ENCODE measurements around the gene TEX28. TPM values are rescaled to one million over a fixed set of nuclear protein-coding genes. Genes with fewer than 3 reads are reported as not detected.
"Not testable (repeated sequence)": the region's sequence is repeated elsewhere in the genome, so short reads cannot be mapped to it uniquely, and the experiment has no call there.

Gene TEX28
- total RNA-seq, 4 donors from 2014 or later = not detected

GRCh38 chrX:154247377-154248045 lies 47.4 kb downstream of the TEX28 start:
- DNase-seq (ENCODE audit: low spot score) = not testable (repeated sequence)
- ATAC-seq (ENCODE audit: low FRiP score) = peak; percentile 88

DNA sequence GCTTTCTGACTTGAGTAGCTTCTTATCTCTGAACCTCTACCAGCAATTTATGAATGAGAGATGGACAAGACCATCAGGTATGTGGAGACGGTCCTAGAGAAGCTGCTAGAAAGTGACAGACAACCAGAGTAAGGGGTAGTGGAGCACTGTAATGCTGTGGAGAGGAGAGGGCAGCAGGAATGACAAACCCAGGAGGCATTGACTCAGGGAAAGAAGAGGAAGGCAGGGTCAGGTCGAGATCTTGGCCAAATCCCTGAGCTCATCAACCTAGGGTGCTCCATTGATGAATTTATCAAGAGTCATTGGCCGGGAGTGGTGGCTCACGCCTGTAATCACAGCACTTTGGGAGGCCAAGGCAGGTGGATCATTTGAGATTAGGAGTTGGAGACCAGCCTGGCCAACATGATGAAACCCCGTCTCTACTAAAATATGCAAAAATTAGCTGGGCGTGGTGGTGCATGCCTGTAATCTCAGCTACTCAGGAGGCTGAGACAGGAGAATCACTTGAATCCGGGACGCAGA lies 54.9 kb downstream of the TEX28 start:
- peak; percentile 70 for ATAC-seq (ENCODE audit: low FRiP score)
- peak; percentile 22 for DNase-seq (ENCODE audit: low spot score)

GRCh38 chrX:154238939-154239559 lies 55.9 kb downstream of the TEX28 start:
- DNase-seq (ENCODE audit: low spot score) = peak; percentile 11
- ATAC-seq (ENCODE audit: low FRiP score) = not testable (repeated sequence)

DNA sequence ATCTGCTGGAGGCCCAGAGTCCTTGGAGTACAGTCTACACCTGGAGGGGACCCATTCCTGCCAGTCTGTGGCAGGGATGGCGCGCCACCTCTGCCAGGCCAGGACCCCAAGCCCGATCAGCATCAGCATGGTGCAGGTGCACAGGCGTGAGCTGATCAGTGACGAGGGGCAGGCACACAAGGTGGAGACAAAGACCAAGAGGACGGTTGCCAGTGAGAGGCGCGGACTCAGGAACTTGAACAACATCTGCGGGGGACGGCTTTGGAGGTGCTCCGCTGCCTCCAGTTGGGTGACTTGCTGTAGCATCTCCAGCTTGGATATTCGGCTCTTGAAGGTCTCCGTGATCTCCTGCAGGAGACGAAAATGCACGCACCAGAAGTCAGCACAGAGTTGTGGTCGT lies 61.3 kb downstream of the TEX28 start:
- ATAC-seq (ENCODE audit: low FRiP score); DNase-seq (ENCODE audit: low spot score): not testable (repeated sequence)

GRCh38 chrX:154231443-154231842 lies 63.5 kb downstream of the TEX28 start:
- DNase-seq (ENCODE audit: low spot score); ATAC-seq (ENCODE audit: low FRiP score): not testable (repeated sequence)

DNA sequence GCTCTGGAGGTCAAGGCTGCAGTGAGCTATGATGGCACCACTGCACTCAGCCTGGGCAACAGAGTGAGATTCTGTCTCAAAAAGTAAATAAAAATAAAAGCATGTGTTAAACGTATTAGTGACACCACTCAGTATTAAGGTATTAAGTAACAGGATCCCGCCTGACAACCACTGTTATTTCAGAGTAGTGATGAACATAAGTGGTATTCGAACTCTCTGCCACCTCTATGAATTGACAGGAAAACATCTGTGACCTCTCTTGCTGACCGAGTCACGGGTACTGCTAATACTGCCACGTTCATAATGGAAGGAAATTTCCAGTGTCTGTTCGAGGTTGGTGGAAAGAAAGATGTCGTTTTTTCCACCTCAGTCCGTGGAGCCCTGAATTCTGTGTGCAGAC lies 68.2 kb downstream of the TEX28 start:
- DNase-seq (ENCODE audit: low spot score); ATAC-seq (ENCODE audit: low FRiP score): not testable (repeated sequence)

DNA sequence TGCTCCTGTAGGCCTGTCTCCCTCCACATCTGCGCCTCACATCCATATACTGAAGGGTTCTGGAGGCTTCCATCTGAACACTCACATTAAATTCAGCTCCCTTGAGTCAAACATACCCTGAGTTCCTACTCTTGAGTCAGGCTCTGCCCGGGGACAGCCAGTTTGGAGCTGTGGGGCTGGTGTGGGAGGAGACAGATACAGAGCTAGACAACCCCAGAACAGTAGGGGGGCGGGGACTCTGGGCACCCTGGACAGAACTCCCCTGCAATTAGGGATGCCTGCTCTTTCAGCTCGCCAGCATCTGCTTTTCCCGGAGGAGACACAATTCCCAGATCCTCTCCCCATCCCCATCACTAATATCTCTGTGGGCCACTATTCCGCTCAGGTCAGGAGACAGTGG lies 69.6 kb downstream of the TEX28 start:
- not testable (repeated sequence) for DNase-seq (ENCODE audit: low spot score); ATAC-seq (ENCODE audit: low FRiP score)

Other genes starting within 250 kb of the TEX28 start
- 10 to 100 TPM; 48.8 to 66.7 (median 56.0) TPM for gene MECP2, start 197.4 kb downstream of the TEX28 start, total RNA-seq
- gene OPN1LW, start 150.9 kb downstream of the TEX28 start, total RNA-seq = not detected
- gene OPN1MW, start 112.5 kb downstream of the TEX28 start, total RNA-seq = not detected
- not detected for gene OPN1MW2, start 75.4 kb downstream of the TEX28 start, total RNA-seq
- not detected for gene OPN1MW3, start 37.5 kb downstream of the TEX28 start, total RNA-seq
- gene TKTL1, start 671 bp upstream of the TEX28 start, total RNA-seq = under 1 TPM in 2 of 4 donors, not detected in 2; 0.38 to 0.48 TPM
- gene FLNA, start 79.5 kb upstream of the TEX28 start, total RNA-seq = 1,000 to 10,000 TPM in 1 of 4 donors, 100 to 1,000 TPM in 3; 496 to 1,133 (median 729) TPM
- gene EMD, start 84.2 kb upstream of the TEX28 start, total RNA-seq = 10 to 100 TPM; 25.7 to 61.8 (median 53.2) TPM
- 1,000 to 10,000 TPM; 6,220 to 8,957 (median 7,673) TPM for gene RPL10, start 103.3 kb upstream of the TEX28 start, total RNA-seq
- 10 to 100 TPM; 33.4 to 47.3 (median 38.8) TPM for gene DNASE1L1, start 114.1 kb upstream of the TEX28 start, total RNA-seq
- gene TAFAZZIN, start 116.4 kb upstream of the TEX28 start, total RNA-seq = 10 to 100 TPM; 20.8 to 76.3 (median 33.1) TPM
- 10 to 100 TPM; 23.8 to 51.8 (median 37.2) TPM for gene ATP6AP1, start 133.6 kb upstream of the TEX28 start, total RNA-seq
- gene GDI1, start 142.0 kb upstream of the TEX28 start, total RNA-seq = 100 to 1,000 TPM in 2 of 4 donors, 10 to 100 TPM in 2; 75.3 to 119 (median 96.9) TPM
- 10 to 100 TPM; 49.2 to 83.2 (median 74.9) TPM for gene FAM50A, start 149.0 kb upstream of the TEX28 start, total RNA-seq
- 10 to 100 TPM in 2 of 4 donors, 1 to 10 TPM in 2; 9.7 to 16.9 (median 11.3) TPM for gene PLXNA3, start 163.2 kb upstream of the TEX28 start, total RNA-seq
- gene LAGE3, start 184.2 kb upstream of the TEX28 start, total RNA-seq = 10 to 100 TPM; 12.0 to 26.6 (median 19.7) TPM
- 10 to 100 TPM; 21.3 to 43.0 (median 34.0) TPM for gene UBL4A, start 191.5 kb upstream of the TEX28 start, total RNA-seq
- 10 to 100 TPM; 22.9 to 29.7 (median 26.9) TPM for gene SLC10A3, start 195.5 kb upstream of the TEX28 start, total RNA-seq
- gene FAM3A, start 221.1 kb upstream of the TEX28 start, total RNA-seq = 10 to 100 TPM; 27.7 to 58.3 (median 34.7) TPM

All from omental fat pad (tissue), 4 donors.